Subcutaneous adipose tissue (tissue), 4 donors: Measurements from ENCODE around the gene HS1BP3. TPM values are rescaled to one million over a fixed set of nuclear protein-coding genes. Genes with fewer than 3 reads are reported as not detected.

Experiments used
- CTCF ChIP-seq: fragments of 450-650 bp; IDR thresholded peaks from one replicate; pipeline ENCODE4 v1.5.1; 2016; ENCODE audit warnings: low read depth, mild to moderate bottlenecking, control low read depth, antibody characterized with exemption, moderate library complexity
- total RNA-seq, 4 donors: library from RNA; depleted of rRNA; stranded (reverse); fragments of >200 nt; gene quantifications; one replicate each; pipeline ENCODE4 v1.1.0, GENCODE V29; 2016

Gene HS1BP3
- total RNA-seq, 4 donors from 2014 or later = 12.6 to 37.6 (median 34.7) TPM

GRCh38 chr2:20648206-20648605, 2.7 kb downstream of the HS1BP3 start:
- no peak for TF ChIP-seq CTCF

- TF ChIP-seq CTCF = no peak
Measured at GRCh38 chr2:20647738-20648137, 3.2 kb downstream of the HS1BP3 start.

GRCh38 chr2:20647211-20647610, 3.7 kb downstream of the HS1BP3 start:
- TF ChIP-seq CTCF = no peak

- no peak for TF ChIP-seq CTCF
Measured at GRCh38 chr2:20646446-20646845, 4.5 kb downstream of the HS1BP3 start.

- TF ChIP-seq CTCF = no peak
Measured at GRCh38 chr2:20645761-20646160, 5.1 kb downstream of the HS1BP3 start.

GRCh38 chr2:20645301-20645701, 5.6 kb downstream of the HS1BP3 start:
- no peak for TF ChIP-seq CTCF

GRCh38 chr2:20643826-20644225, 7.1 kb downstream of the HS1BP3 start:
- TF ChIP-seq CTCF = no peak
